Peyer's patch (tissue), 4 donors: Measurements from ENCODE around the gene OPCML.

Source experiments
- POLR2A ChIP-seq, 2 donors: fragments of 450-650 bp; IDR thresholded peaks; one replicate each; pipeline ENCODE4 v1.5.1; 2017; ENCODE audit warnings: antibody characterized with exemption in 2 of 2, mild to moderate bottlenecking in 2 of 2, moderate library complexity in 2 of 2
- TF ChIP-seq, protein P1 (sequence below), 6 experiments: fragments of 450-650 bp in 4 of 6; fragments of 200-600 bp in 2 of 6; sonication (generic) in 1 of 6; IDR thresholded peaks; one replicate each; pipeline ENCODE4 v1.5.1; 2017 to 2019; ENCODE audit warnings: antibody characterized with exemption in 6 of 6, mild to moderate bottlenecking in 3 of 6, moderate library complexity in 1 of 6

DNA sequence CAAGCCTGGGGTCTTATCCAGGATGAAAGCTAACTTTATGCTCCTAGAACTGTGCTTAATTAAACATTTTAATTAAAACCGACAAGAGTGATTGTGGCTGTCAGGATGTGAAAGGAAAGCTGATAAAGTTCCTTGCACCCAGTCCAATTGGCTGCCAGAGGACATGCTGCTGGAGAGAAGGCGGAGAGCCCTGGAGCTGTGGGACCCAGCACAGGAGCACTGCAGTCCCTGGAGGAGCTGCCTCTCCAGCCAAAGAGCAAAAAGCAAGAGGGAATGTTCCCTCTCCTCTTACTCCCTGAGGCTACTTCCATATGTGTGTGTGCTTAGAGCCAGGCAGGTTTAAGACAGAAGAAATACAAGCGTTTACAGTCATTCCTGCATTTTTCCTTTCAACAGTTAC lies 118.6 kb downstream of the OPCML start:
- TF ChIP-seq, protein P1, sequence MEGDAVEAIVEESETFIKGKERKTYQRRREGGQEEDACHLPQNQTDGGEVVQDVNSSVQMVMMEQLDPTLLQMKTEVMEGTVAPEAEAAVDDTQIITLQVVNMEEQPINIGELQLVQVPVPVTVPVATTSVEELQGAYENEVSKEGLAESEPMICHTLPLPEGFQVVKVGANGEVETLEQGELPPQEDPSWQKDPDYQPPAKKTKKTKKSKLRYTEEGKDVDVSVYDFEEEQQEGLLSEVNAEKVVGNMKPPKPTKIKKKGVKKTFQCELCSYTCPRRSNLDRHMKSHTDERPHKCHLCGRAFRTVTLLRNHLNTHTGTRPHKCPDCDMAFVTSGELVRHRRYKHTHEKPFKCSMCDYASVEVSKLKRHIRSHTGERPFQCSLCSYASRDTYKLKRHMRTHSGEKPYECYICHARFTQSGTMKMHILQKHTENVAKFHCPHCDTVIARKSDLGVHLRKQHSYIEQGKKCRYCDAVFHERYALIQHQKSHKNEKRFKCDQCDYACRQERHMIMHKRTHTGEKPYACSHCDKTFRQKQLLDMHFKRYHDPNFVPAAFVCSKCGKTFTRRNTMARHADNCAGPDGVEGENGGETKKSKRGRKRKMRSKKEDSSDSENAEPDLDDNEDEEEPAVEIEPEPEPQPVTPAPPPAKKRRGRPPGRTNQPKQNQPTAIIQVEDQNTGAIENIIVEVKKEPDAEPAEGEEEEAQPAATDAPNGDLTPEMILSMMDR (IDR thresholded peaks at IDR 0.05), result no peak
- TF ChIP-seq POLR2A (IDR thresholded peaks at IDR 0.05), result no peak
